Testis (tissue), 3 donors: ENCODE data around the gene PLAC8L1. TPM values are rescaled to one million over a fixed set of nuclear protein-coding genes. Genes with fewer than 3 reads are reported as not detected.

Experiments
- DNase-seq: peaks from one replicate; pipeline ENCODE4 v3.0.0-alpha.2; 2019
- H3K27ac ChIP-seq, 2 donors: fragments of 200-600 bp; sonication (generic); one replicate each; pipeline ENCODE4 v1.5.1; 2019
- H3K27me3 ChIP-seq: fragments of 200-600 bp; sonication (generic); one replicate; pipeline ENCODE4 v1.5.1; 2019
- H3K36me3 ChIP-seq: fragments of 200-600 bp; sonication (generic); one replicate; pipeline ENCODE4 v1.5.1; 2017; ENCODE audit warnings: low read depth; ENCODE audit errors: missing control alignments
- H3K4me1 ChIP-seq: fragments of 200-600 bp; sonication (generic); one replicate; pipeline ENCODE4 v1.5.1; 2019
- H3K4me3 ChIP-seq, 2 donors: fragments of 200-600 bp; sonication (generic); one replicate each; pipeline ENCODE4 v1.5.1; 2017 to 2019
- H3K9me3 ChIP-seq: fragments of 200-600 bp; sonication (generic); one replicate; pipeline ENCODE4 v1.5.1; 2017
- CTCF ChIP-seq, 3 experiments: fragments of 450-650 bp in 2 of 3; fragments of 200-600 bp in 1 of 3; sonication (generic) in 1 of 3; IDR thresholded peaks; one replicate each; pipeline ENCODE4 v1.5.1; 2016 to 2019; ENCODE audit warnings: antibody characterized with exemption in 3 of 3, mild to moderate bottlenecking in 2 of 3, moderate library complexity in 1 of 3
- POLR2A ChIP-seq: fragments of 450-650 bp; IDR thresholded peaks from one replicate; pipeline ENCODE4 v1.6.1; 2017; ENCODE audit warnings: antibody characterized with exemption, mild to moderate bottlenecking, moderate library complexity
- WGBS, 2 donors: methylation state at CpG; one replicate each; pipeline ENCODE4 v1.1.5; 2018; 5-methylcytosine and 5-hydroxymethylcytosine counted together
- intact Hi-C: fragments of 100-400 bp; cut with DNase I; formaldehyde crosslinking; loops from one replicate; pipeline ENCODE4 v1.15.1; 2023; ENCODE audit warnings: low total_unique reads
- polyA plus RNA-seq: library from polyadenylated mRNA; stranded (reverse); fragments of 350-450 nt; fragmentation: Illumina TruSeq; extraction: RNeasy Lipid Tissue Mini Kit (QIAGEN cat#74804); gene quantifications from one replicate; pipeline ENCODE4 v1.2.3, GENCODE V29; 2014; ENCODE audit warnings: low read depth, low replicate concordance; ENCODE audit not compliant: insufficient read depth
- total RNA-seq, 2 donors: library from RNA; depleted of rRNA; stranded (reverse); fragments of >200 nt; gene quantifications; one replicate each; pipeline ENCODE4 v1.2.3, GENCODE V29; 2016

Gene PLAC8L1
- total and polyA plus RNA-seq, 3 donors from 2014 or later = 4.4 to 27.7 (median 7.8) TPM

- intact Hi-C loops = no loop called here
- H3K4me1 ChIP-seq = peaks cover 13% of the 10 kb centered on the region
- WGBS, 2 donors = 56 to 66% methylated on average over 3 of the region's 3 CpGs
Measured at GRCh38 chr5:146051678-146052077, 53.7 kb downstream of the PLAC8L1 start.

GRCh38 chr5:146050086-146050485 lies 55.3 kb downstream of the PLAC8L1 start:
- H3K36me3 ChIP-seq = no peaks in the 10 kb centered on the region
- H3K9me3 ChIP-seq = no peaks in the 10 kb centered on the region
- TF ChIP-seq CTCF (IDR thresholded peaks at IDR 0.05) (no peak), POLR2A (no peak)
- H3K4me3 ChIP-seq = no peak overlapping the region
- WGBS, 2 donors = 59 to 78% methylated on average over 5 of the region's 5 CpGs
- H3K4me1 ChIP-seq = peaks cover 13% of the 10 kb centered on the region
- no peak overlapping the region for H3K27ac ChIP-seq
- H3K27me3 ChIP-seq = no peaks in the 10 kb centered on the region
- DNase-seq = no peak
- intact Hi-C loops = no loop called here

More at GRCh38 chr5:146051678-146052077, 53.7 kb downstream of the PLAC8L1 start:
- no peaks in the 10 kb centered on the region for H3K36me3 ChIP-seq
- no peaks in the 10 kb centered on the region for H3K9me3 ChIP-seq
- H3K27ac ChIP-seq = no peak overlapping the region
- H3K27me3 ChIP-seq = no peaks in the 10 kb centered on the region
- TF ChIP-seq CTCF (IDR thresholded peaks at IDR 0.05) = no peak
- TF ChIP-seq POLR2A = no peak
- H3K4me3 ChIP-seq = no peak overlapping the region
- no peak for DNase-seq

- no peaks in the 10 kb centered on the region for H3K36me3 ChIP-seq
- intact Hi-C loops = no loop called here
- peaks cover 13% of the 10 kb centered on the region for H3K4me1 ChIP-seq
- no peak for DNase-seq
- H3K27me3 ChIP-seq = no peaks in the 10 kb centered on the region
- no peak overlapping the region for H3K4me3 ChIP-seq
- no peak overlapping the region for H3K27ac ChIP-seq
- 47% methylated on average over 3 of the region's 3 CpGs for WGBS, 2 donors
- TF ChIP-seq CTCF (IDR thresholded peaks at IDR 0.05) (no peak), POLR2A (no peak)
- no peaks in the 10 kb centered on the region for H3K9me3 ChIP-seq
Measured at GRCh38 chr5:146049704-146050026, 55.7 kb downstream of the PLAC8L1 start.

GRCh38 chr5:146048994-146049703 lies 56.2 kb downstream of the PLAC8L1 start:
- Histone ChIP-seq H3K4me1 (peaks cover 13% of the 10 kb centered on the region), H3K4me3 (no peak overlapping the region), H3K36me3 (no peaks in the 10 kb centered on the region), H3K27ac (peak overlapping the region in 1 of 2 donors; percentile 21), H3K9me3 (no peaks in the 10 kb centered on the region), H3K27me3 (no peaks in the 10 kb centered on the region)
- no peak for TF ChIP-seq POLR2A
- peak; percentile 59 to 65 (median 65) for TF ChIP-seq CTCF (IDR thresholded peaks at IDR 0.05)
- peak; percentile 75 for DNase-seq
- WGBS, 2 donors = 53 to 67% methylated on average over 15 of the region's 15 CpGs
- intact Hi-C loops = no loop called here

- Histone ChIP-seq H3K27me3 (no peaks in the 10 kb centered on the region), H3K27ac (no peak overlapping the region), H3K9me3 (no peaks in the 10 kb centered on the region), H3K36me3 (no peaks in the 10 kb centered on the region), H3K4me1 (peaks cover 13% of the 10 kb centered on the region), H3K4me3 (no peak overlapping the region)
- intact Hi-C loops = no loop called here
- TF ChIP-seq CTCF (IDR thresholded peaks at IDR 0.05) (no peak), POLR2A (no peak)
- no peak for DNase-seq
- whole genome bisulfite sequencing, 2 donors = 72 to 75% methylated on average over 2 to 4 of the region's 4 CpGs
Measured at GRCh38 chr5:146047396-146047795, 58.0 kb downstream of the PLAC8L1 start.
